PC-3 (cell line): ENCODE results near the gene KRT79. TPM values are rescaled to one million over a fixed set of nuclear protein-coding genes. Genes with fewer than 3 reads are reported as not detected.
A peak's percentile ranks its signal among the peaks of the same experiment; 100 is the strongest.

Source experiments
- ATAC-seq: fragments of 200-7000 bp; cut with Tn5 transposase; 2 replicates; pipeline ENCODE4 v1.9.1; 2020; ENCODE audit warnings: mild to moderate bottlenecking, moderate library complexity
- BruUV-seq: library from RNA; stranded (reverse); fragments of 400-500 nt; replicated peaks from 2 replicates; lab custom pipeline; 2021; lab: Mats Ljungman, UMichigan
- CTCF ChIA-PET: fragments of 300-600 bp; sonication (Branson Sonifier 250); formaldehyde crosslinking; loops from one replicate; lab custom pipeline; 2022; ENCODE audit warnings: antibody characterized with exemption; lab: Charles Lee
- POLR2A ChIA-PET: fragments of 300-600 bp; sonication (Branson Sonifier 250); formaldehyde crosslinking; loops from one replicate; lab custom pipeline; 2022; ENCODE audit warnings: antibody characterized with exemption; ENCODE audit not compliant: unreplicated experiment; lab: Charles Lee
- DNase-seq: peaks from one replicate; pipeline ENCODE4 v3.0.0-alpha.2; 2015
- H2AFZ ChIP-seq: fragments of 300-600 bp; sonication (generic); 2 replicates; pipeline ENCODE4 v1.6.0; 2016; ENCODE audit warnings: antibody characterized with exemption, low read length
- H3F3A ChIP-seq: fragments of 300-600 bp; sonication (generic); one replicate; pipeline ENCODE4 v1.6.0; 2017; ENCODE audit warnings: antibody characterized with exemption, low read length, control low read depth, mild to moderate bottlenecking; ENCODE audit not compliant: unreplicated experiment
- H3K27ac ChIP-seq: fragments of 300-600 bp; sonication (generic); 2 replicates; pipeline ENCODE4 v1.5.1; 2016; ENCODE audit warnings: mild to moderate bottlenecking, low read length
- H3K27me3 ChIP-seq: fragments of 300-600 bp; sonication (generic); 2 replicates; pipeline ENCODE4 v1.6.1; 2016; ENCODE audit warnings: low read length, mixed read lengths
- H3K36me3 ChIP-seq: fragments of 300-600 bp; sonication (generic); 2 replicates; pipeline ENCODE4 v1.6.1; 2016; ENCODE audit warnings: low read depth, mixed run types, low read length, mixed read lengths
- H3K4me1 ChIP-seq: fragments of 300-600 bp; sonication (generic); 2 replicates; pipeline ENCODE4 v1.5.1; 2016; ENCODE audit warnings: low read length; ENCODE audit not compliant: insufficient read depth
- H3K4me2 ChIP-seq: fragments of 300-600 bp; sonication (generic); 2 replicates; pipeline ENCODE4 v1.6.0; 2016; ENCODE audit warnings: low read length
- H3K4me3 ChIP-seq: fragments of 300-600 bp; sonication (generic); 2 replicates; pipeline ENCODE4 v1.5.1; 2016; ENCODE audit warnings: mild to moderate bottlenecking, low read length, mixed read lengths
- H3K79me2 ChIP-seq: fragments of 300-600 bp; sonication (generic); 2 replicates; pipeline ENCODE4 v1.6.1; 2017; ENCODE audit warnings: low read length, mixed read lengths
- H3K9ac ChIP-seq: fragments of 300-600 bp; sonication (generic); 2 replicates; pipeline ENCODE4 v1.6.0; 2016; ENCODE audit warnings: mild to moderate bottlenecking, low read length
- H3K9me2 ChIP-seq: fragments of 300-600 bp; sonication (generic); replicated peaks from 2 replicates; pipeline ENCODE4 v1.6.1; 2016; ENCODE audit warnings: mixed run types, low read length, mixed read lengths
- H3K9me3 ChIP-seq: fragments of 300-600 bp; sonication (generic); 2 replicates; pipeline ENCODE4 v1.6.1; 2016; ENCODE audit warnings: low read length, mixed read lengths
- H4K20me1 ChIP-seq: fragments of 300-600 bp; sonication (generic); 2 replicates; pipeline ENCODE4 v1.6.1; 2016; ENCODE audit warnings: low read length, mixed read lengths
- CTCF ChIP-seq: fragments of 300-600 bp; sonication (generic); conservative IDR thresholded peaks from 2 replicates; pipeline ENCODE4 v1.5.1; 2017; ENCODE audit warnings: antibody characterized with exemption, low read depth, mild to moderate bottlenecking, low read length
- EZH2 ChIP-seq: fragments of 300-600 bp; sonication (generic); IDR thresholded peaks from one replicate; pipeline ENCODE4 v1.6.1; 2017; ENCODE audit warnings: antibody characterized with exemption, mild to moderate bottlenecking, low read length; ENCODE audit not compliant: unreplicated experiment
- EZH2phosphoT487 ChIP-seq: fragments of 300-600 bp; sonication (generic); IDR thresholded peaks from 2 replicates; pipeline ENCODE4 v1.6.1; 2018; ENCODE audit warnings: mild to moderate bottlenecking, antibody characterized with exemption, low read length, borderline replicate concordance
- intact Hi-C: fragments of 100-400 bp; cut with micrococcal nuclease; formaldehyde crosslinking; loops from 2 replicates; pipeline ENCODE4 v1.9.0; 2023
- total RNA-seq: library from RNA; depleted of rRNA; stranded (reverse); fragments of >200 nt; gene quantifications from 2 replicates; pipeline ENCODE4 v1.2.3, GENCODE V29; 2014

Gene KRT79
- total RNA-seq, 1 experiment from 2014 or later: not detected

- H2AFZ ChIP-seq: no peak within 1 kb of the TSS
- TF ChIP-seq EZH2phosphoT487 (no peak), EZH2 (no peak)
- H3K9me3 ChIP-seq: no peaks in the 10 kb centered on the region
- no peaks in the 10 kb centered on the region for H3K79me2 ChIP-seq
- H3K4me3 ChIP-seq: no peak within 1 kb of the TSS
- no peaks in the 10 kb centered on the region for H3K36me3 ChIP-seq
- H3F3A ChIP-seq: no peaks in the 10 kb centered on the region
- H3K27me3 ChIP-seq: peaks cover 17% of the 10 kb centered on the region
- POLR2A ChIA-PET: no interaction called here
- no TSS peak for BruUV-seq
- no peak within 1 kb of the TSS for H3K4me2 ChIP-seq
- H3K4me1 ChIP-seq: no peaks in the 10 kb centered on the region
- CTCF ChIA-PET: interaction anchor here (0.5 kb wide), 1 partner anchor 118 kb away, joined by 4 read pairs; no protein-coding TSS in a partner anchor
- H3K27ac ChIP-seq: no peak within 1 kb of the TSS
- no peaks in the 10 kb centered on the region for H4K20me1 ChIP-seq
- no peak for DNase-seq
- intact Hi-C loops: no loop called here
- no peaks in the 10 kb centered on the region for H3K9me2 ChIP-seq
- H3K9ac ChIP-seq: no peak within 1 kb of the TSS
- ATAC-seq: no peak
Observed at GRCh38 chr12:52776913-52777395, 57.2 kb downstream of the KRT79 start, which contains the start of gene KRT76. TSS of gene KRT76 (minus strand) at chr12:52777345. CDS start at chr12:52777291, 54 bp downstream.

GRCh38 chr12:52776435-52776834 lies 57.7 kb downstream of the KRT79 start:
- Histone ChIP-seq H2AFZ (no peak overlapping the region), H3K79me2 (no peaks in the 10 kb centered on the region), H3K27ac (no peak overlapping the region), H3K4me3 (no peak overlapping the region), H4K20me1 (no peaks in the 10 kb centered on the region), H3K9me2 (no peaks in the 10 kb centered on the region), H3K27me3 (peaks cover 20% of the 10 kb centered on the region), H3F3A (no peaks in the 10 kb centered on the region), H3K4me2 (no peak overlapping the region), H3K4me1 (no peaks in the 10 kb centered on the region), H3K36me3 (no peaks in the 10 kb centered on the region), H3K9me3 (no peaks in the 10 kb centered on the region), H3K9ac (no peak overlapping the region)
- no peak for DNase-seq
- ATAC-seq: no peak
- CTCF ChIA-PET: interaction anchor here (0.5 kb wide), 1 partner anchor 118 kb away, joined by 4 read pairs; no protein-coding TSS in a partner anchor
- intact Hi-C loops: no loop called here
- TF ChIP-seq CTCF (no peak), EZH2phosphoT487 (no peak), EZH2 (no peak)
- POLR2A ChIA-PET: no interaction called here
- BruUV-seq: no TSS peak

GRCh38 chr12:52774629-52775250 lies 59.4 kb downstream of the KRT79 start:
- Histone ChIP-seq H4K20me1 (no peaks in the 10 kb centered on the region), H3K9me2 (no peaks in the 10 kb centered on the region), H3K27ac (no peak overlapping the region), H3K4me1 (no peaks in the 10 kb centered on the region), H3K79me2 (no peaks in the 10 kb centered on the region), H3K4me2 (no peak overlapping the region), H3K9ac (no peak overlapping the region), H3K27me3 (peaks cover 18% of the 10 kb centered on the region), H2AFZ (no peak overlapping the region), H3K36me3 (no peaks in the 10 kb centered on the region), H3K4me3 (no peak overlapping the region), H3K9me3 (no peaks in the 10 kb centered on the region), H3F3A (no peaks in the 10 kb centered on the region)
- ChIA-PET CTCF (interaction anchor here (0.7 kb wide), 1 partner anchor 102 kb away, joined by 3 read pairs; no protein-coding TSS in a partner anchor), POLR2A (no interaction called here)
- intact Hi-C loops: no loop called here
- no peak for TF ChIP-seq CTCF
- TF ChIP-seq EZH2phosphoT487: no peak
- TF ChIP-seq EZH2: no peak
- DNase-seq (peak; percentile 34), ATAC-seq (no peak)
- no TSS peak for BruUV-seq
